AG04450 (cell line): ENCODE data around the gene RTN4RL1. TPM values are rescaled to one million over a fixed set of nuclear protein-coding genes. Genes with fewer than 3 reads are reported as not detected.

ENCODE experiments used
- CTCF ChIA-PET: fragments of 300-600, 350-600 bp; formaldehyde crosslinking; extraction: SDS; loops from one replicate; lab custom pipeline; 2022; ENCODE audit warnings: antibody characterized with exemption, inconsistent platforms; lab: Charles Lee
- POLR2A ChIA-PET: fragments of 350-600 bp; formaldehyde crosslinking; extraction: SDS; loops from one replicate; lab custom pipeline; 2021; ENCODE audit warnings: antibody characterized with exemption, inconsistent platforms; lab: Yijun Ruan, JAX
- DNase-seq: peaks from one replicate; pipeline ENCODE4 v3.0.0-alpha.2; 2011; ENCODE audit warnings: low read depth, low spot score
- H3K27ac ChIP-seq: one replicate; pipeline ENCODE4 v1.5.1; 2012; ENCODE audit warnings: low read depth, low read length, control low read depth
- H3K27me3 ChIP-seq: one replicate; pipeline ENCODE4 v1.6.0; 2012; ENCODE audit warnings: low read length; ENCODE audit not compliant: control insufficient read depth, insufficient read depth
- H3K4me3 ChIP-seq: 2 replicates; pipeline ENCODE4 v1.5.1; 2011; ENCODE audit warnings: mild to moderate bottlenecking, low read depth, low read length, control low read depth
- H3K9me3 ChIP-seq: 2 replicates; pipeline ENCODE4 v1.5.1; 2012; ENCODE audit warnings: low read length; ENCODE audit not compliant: control insufficient read depth, insufficient read depth
- polyA plus RNA-seq: library from polyadenylated mRNA; depleted of rRNA; stranded (reverse); fragments of >200 nt; gene quantifications from 2 replicates; pipeline ENCODE4 v1.2.3, GENCODE V29; 2011
- TF ChIP-seq, protein P1 (sequence below): IDR thresholded peaks from 2 replicates; pipeline ENCODE4 v1.5.1; 2011; ENCODE audit warnings: low read depth, low read length, control low read depth, inconsistent platforms

RTN4RL1 gene
- polyA plus RNA-seq, 1 experiment = 0.04 TPM

GRCh38 chr17:2067048-2067561 lies 42.0 kb upstream of the RTN4RL1 start:
- H3K9me3 ChIP-seq = no peaks in the 10 kb centered on the region; the same call in 1 of the 2 replicates
- H3K27ac ChIP-seq = peak overlapping the region; percentile 94
- ChIA-PET CTCF (interaction anchor here (1.1 kb wide), 1 partner anchor 178 kb away, joined by 5 read pairs; no protein-coding TSS in a partner anchor), POLR2A (interaction anchor here (0.7 to 1.6 kb wide), 3 partner anchors 15 to 54 kb away, joined by 3 to 5 read pairs (median 5); no protein-coding TSS in a partner anchor)
- no peak overlapping the region for H3K4me3 ChIP-seq
- H3K27me3 ChIP-seq = no peaks in the 10 kb centered on the region
- TF ChIP-seq, protein P1, sequence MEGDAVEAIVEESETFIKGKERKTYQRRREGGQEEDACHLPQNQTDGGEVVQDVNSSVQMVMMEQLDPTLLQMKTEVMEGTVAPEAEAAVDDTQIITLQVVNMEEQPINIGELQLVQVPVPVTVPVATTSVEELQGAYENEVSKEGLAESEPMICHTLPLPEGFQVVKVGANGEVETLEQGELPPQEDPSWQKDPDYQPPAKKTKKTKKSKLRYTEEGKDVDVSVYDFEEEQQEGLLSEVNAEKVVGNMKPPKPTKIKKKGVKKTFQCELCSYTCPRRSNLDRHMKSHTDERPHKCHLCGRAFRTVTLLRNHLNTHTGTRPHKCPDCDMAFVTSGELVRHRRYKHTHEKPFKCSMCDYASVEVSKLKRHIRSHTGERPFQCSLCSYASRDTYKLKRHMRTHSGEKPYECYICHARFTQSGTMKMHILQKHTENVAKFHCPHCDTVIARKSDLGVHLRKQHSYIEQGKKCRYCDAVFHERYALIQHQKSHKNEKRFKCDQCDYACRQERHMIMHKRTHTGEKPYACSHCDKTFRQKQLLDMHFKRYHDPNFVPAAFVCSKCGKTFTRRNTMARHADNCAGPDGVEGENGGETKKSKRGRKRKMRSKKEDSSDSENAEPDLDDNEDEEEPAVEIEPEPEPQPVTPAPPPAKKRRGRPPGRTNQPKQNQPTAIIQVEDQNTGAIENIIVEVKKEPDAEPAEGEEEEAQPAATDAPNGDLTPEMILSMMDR = no peak
- DNase-seq = no peak

GRCh38 chr17:2065949-2066400 lies 40.8 kb upstream of the RTN4RL1 start:
- DNase-seq = no peak
- Histone ChIP-seq H3K4me3 (no peak overlapping the region), H3K9me3 (no peaks in the 10 kb centered on the region; the same call in 1 of the 2 replicates), H3K27ac (peak overlapping the region; percentile 94), H3K27me3 (no peaks in the 10 kb centered on the region)
- ChIA-PET POLR2A (no interaction called here), CTCF (interaction anchor here (0.6 to 1.2 kb wide), 3 partner anchors 164 to 203 kb away, joined by 3 to 7 read pairs (median 6); no protein-coding TSS in a partner anchor)
- TF ChIP-seq, protein P1 = no peak

- POLR2A ChIA-PET = no interaction called here
Measured at GRCh38 chr17:2064980-2065785, 40.0 kb upstream of the RTN4RL1 start.

DNA sequence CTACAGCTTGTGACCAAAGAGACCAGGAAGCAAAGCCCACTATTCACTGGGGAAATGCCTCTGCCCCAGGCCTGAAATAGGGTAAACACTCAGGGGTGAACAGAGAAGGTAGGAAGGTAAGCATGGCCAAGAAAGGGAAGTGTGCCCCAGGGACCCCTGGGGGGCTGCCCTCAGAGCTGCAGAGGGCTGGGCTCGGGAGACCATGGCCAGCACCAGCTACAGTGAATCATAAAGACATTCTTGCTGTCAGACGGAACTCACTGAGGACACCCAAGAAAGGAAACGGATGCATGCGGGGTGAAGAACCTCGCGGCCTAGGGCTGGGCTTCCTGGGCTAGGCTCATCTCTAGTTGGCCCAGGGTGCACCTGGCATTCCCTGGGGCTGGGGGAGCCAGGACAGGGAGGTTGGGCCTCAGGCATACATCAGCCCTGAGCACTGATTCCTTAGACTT lies 39.4 kb upstream of the RTN4RL1 start:
- TF ChIP-seq, protein P1 = no peak
- ChIA-PET POLR2A (no interaction called here), CTCF (interaction anchor here (0.6 to 2.4 kb wide), 2 partner anchors 36 to 180 kb away, joined by 3 to 7 read pairs; no protein-coding TSS in a partner anchor)
- DNase-seq = no peak
- Histone ChIP-seq H3K9me3 (no peaks in the 10 kb centered on the region; the same call in 1 of the 2 replicates), H3K4me3 (no peak overlapping the region), H3K27ac (peak overlapping the region; percentile 61), H3K27me3 (no peaks in the 10 kb centered on the region)

More at GRCh38 chr17:2064980-2065785, 40.0 kb upstream of the RTN4RL1 start:
- H3K27ac ChIP-seq = peak overlapping the region; percentile 94
- CTCF ChIA-PET = interaction anchor here (0.6 to 1.2 kb wide), 4 partner anchors 35 to 202 kb away, joined by 3 to 7 read pairs (median 4); no protein-coding TSS in a partner anchor
- TF ChIP-seq, protein P1 = peak; percentile 37
- no peaks in the 10 kb centered on the region for H3K27me3 ChIP-seq
- H3K4me3 ChIP-seq = no peak overlapping the region
- DNase-seq = no peak
- H3K9me3 ChIP-seq = no peaks in the 10 kb centered on the region; the same call in 1 of the 2 replicates
